ENCODE measurements around the gene ATP6V0E1.

- TF ChIP-seq CTCF (IDR thresholded peaks at IDR 0.05) (no peak), POLR2A (IDR thresholded peaks at IDR 0.05) (no peak)
Observed at GRCh38 chr5:173016598-173017046, 33.1 kb downstream of the ATP6V0E1 start.

All from body of pancreas (tissue), 4 donors.